Loucy (cell line): ENCODE data around the gene ST8SIA3.

ENCODE experiments used
- H2AFZ ChIP-seq: fragments of 200-600 bp; sonication (generic); 2 replicates; pipeline ENCODE4 v1.6.0; 2016; ENCODE audit warnings: antibody characterized with exemption, mild to moderate bottlenecking, low read length, moderate library complexity
- H3F3A ChIP-seq: fragments of 200-600 bp; 2 replicates; pipeline ENCODE4 v1.6.0; 2016; ENCODE audit warnings: antibody characterized with exemption, low read depth, mild to moderate bottlenecking
- H3K27me3 ChIP-seq: fragments of 200-600 bp; sonication (generic); 2 replicates; pipeline ENCODE4 v1.6.1; 2014; ENCODE audit warnings: low read length, mild to moderate bottlenecking; ENCODE audit not compliant: insufficient read depth, poor library complexity, severe bottlenecking
- H3K36me3 ChIP-seq: fragments of 200-600 bp; sonication (generic); 2 replicates; pipeline ENCODE4 v1.6.1; 2016; ENCODE audit warnings: low read length; ENCODE audit not compliant: insufficient read depth
- H3K4me1 ChIP-seq: fragments of 200-600 bp; sonication (generic); 2 replicates; pipeline ENCODE4 v1.5.1; 2014; ENCODE audit warnings: low read length, mild to moderate bottlenecking; ENCODE audit not compliant: insufficient read depth, poor library complexity, severe bottlenecking
- H3K4me2 ChIP-seq: fragments of 200-600 bp; sonication (generic); 2 replicates; pipeline ENCODE4 v1.6.0; 2014; ENCODE audit warnings: antibody characterized with exemption, low read length, low read depth, mild to moderate bottlenecking; ENCODE audit not compliant: poor library complexity, severe bottlenecking
- H3K4me3 ChIP-seq: fragments of 200-600 bp; sonication (generic); 2 replicates; pipeline ENCODE4 v1.5.1; 2014; ENCODE audit warnings: low read length, mild to moderate bottlenecking, mixed read lengths; ENCODE audit not compliant: poor library complexity, severe bottlenecking
- H3K79me2 ChIP-seq: fragments of 200-600 bp; sonication (generic); 2 replicates; pipeline ENCODE4 v1.6.1; 2014; ENCODE audit warnings: low read length; ENCODE audit not compliant: insufficient read depth
- H3K9ac ChIP-seq: fragments of 200-600 bp; sonication (generic); 2 replicates; pipeline ENCODE4 v1.6.0; 2014; ENCODE audit warnings: mild to moderate bottlenecking, low read depth, low read length, moderate library complexity; ENCODE audit not compliant: poor library complexity, severe bottlenecking
- H3K9me2 ChIP-seq: fragments of 200-600 bp; sonication (generic); replicated peaks from 2 replicates; pipeline ENCODE4 v1.6.1; 2016; ENCODE audit warnings: low read depth, low read length, mixed read lengths
- H3K9me3 ChIP-seq: fragments of 200-600 bp; sonication (generic); 2 replicates; pipeline ENCODE4 v1.6.1; 2014; ENCODE audit warnings: mild to moderate bottlenecking, antibody characterized with exemption, low read length, low read depth; ENCODE audit not compliant: insufficient read depth
- H4K20me1 ChIP-seq: fragments of 200-600 bp; sonication (generic); 2 replicates; pipeline ENCODE4 v1.6.0; 2014; ENCODE audit warnings: antibody characterized with exemption, low read length, mild to moderate bottlenecking; ENCODE audit not compliant: insufficient read depth, poor library complexity, severe bottlenecking
- EZH2phosphoT487 ChIP-seq: fragments of 200-600 bp; IDR thresholded peaks from 2 replicates; pipeline ENCODE4 v1.6.1; 2018; ENCODE audit warnings: antibody characterized with exemption, mild to moderate bottlenecking, moderate library complexity, borderline replicate concordance
- TF ChIP-seq, protein P1 (sequence below): fragments of 200-600 bp; sonication (generic); conservative IDR thresholded peaks from 2 replicates; pipeline ENCODE4 v1.5.1; 2014; ENCODE audit warnings: mild to moderate bottlenecking, antibody characterized with exemption, low read length

The ST8SIA3 gene

DNA sequence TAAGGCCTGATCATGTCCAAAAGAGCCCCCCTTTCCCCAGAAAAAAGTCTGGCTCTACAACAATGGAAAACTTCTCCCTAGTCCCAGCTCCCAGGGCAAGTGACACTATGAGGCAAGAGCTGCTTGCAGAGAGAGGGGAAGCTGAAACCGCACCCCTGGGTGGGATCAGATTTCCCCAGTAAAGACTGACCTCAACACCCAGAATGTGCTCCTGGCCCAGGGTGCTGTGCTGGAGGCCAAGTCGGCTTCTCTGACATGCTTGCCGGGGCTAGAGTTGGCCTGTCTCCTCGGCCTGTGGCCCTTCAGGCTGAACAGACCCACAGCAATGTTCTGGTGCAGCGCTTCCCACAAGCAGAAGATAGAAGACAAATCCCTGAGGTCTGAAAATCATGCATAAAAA lies 18.4 kb upstream of the ST8SIA3 start:
- H3K36me3 ChIP-seq = no peaks in the 10 kb centered on the region
- H3F3A ChIP-seq = no peaks in the 10 kb centered on the region
- no peak overlapping the region for H3K9ac ChIP-seq
- H3K27me3 ChIP-seq = no peaks in the 10 kb centered on the region
- H3K4me2 ChIP-seq = no peak overlapping the region
- H3K9me2 ChIP-seq = no peaks in the 10 kb centered on the region
- H3K4me3 ChIP-seq = no peak overlapping the region
- no peaks in the 10 kb centered on the region for H3K79me2 ChIP-seq
- H2AFZ ChIP-seq = no peak overlapping the region
- H3K4me1 ChIP-seq = no peaks in the 10 kb centered on the region
- H3K9me3 ChIP-seq = no peaks in the 10 kb centered on the region
- H4K20me1 ChIP-seq = no peaks in the 10 kb centered on the region
- TF ChIP-seq, protein P1, sequence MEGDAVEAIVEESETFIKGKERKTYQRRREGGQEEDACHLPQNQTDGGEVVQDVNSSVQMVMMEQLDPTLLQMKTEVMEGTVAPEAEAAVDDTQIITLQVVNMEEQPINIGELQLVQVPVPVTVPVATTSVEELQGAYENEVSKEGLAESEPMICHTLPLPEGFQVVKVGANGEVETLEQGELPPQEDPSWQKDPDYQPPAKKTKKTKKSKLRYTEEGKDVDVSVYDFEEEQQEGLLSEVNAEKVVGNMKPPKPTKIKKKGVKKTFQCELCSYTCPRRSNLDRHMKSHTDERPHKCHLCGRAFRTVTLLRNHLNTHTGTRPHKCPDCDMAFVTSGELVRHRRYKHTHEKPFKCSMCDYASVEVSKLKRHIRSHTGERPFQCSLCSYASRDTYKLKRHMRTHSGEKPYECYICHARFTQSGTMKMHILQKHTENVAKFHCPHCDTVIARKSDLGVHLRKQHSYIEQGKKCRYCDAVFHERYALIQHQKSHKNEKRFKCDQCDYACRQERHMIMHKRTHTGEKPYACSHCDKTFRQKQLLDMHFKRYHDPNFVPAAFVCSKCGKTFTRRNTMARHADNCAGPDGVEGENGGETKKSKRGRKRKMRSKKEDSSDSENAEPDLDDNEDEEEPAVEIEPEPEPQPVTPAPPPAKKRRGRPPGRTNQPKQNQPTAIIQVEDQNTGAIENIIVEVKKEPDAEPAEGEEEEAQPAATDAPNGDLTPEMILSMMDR = no peak
- no peak for TF ChIP-seq EZH2phosphoT487

DNA sequence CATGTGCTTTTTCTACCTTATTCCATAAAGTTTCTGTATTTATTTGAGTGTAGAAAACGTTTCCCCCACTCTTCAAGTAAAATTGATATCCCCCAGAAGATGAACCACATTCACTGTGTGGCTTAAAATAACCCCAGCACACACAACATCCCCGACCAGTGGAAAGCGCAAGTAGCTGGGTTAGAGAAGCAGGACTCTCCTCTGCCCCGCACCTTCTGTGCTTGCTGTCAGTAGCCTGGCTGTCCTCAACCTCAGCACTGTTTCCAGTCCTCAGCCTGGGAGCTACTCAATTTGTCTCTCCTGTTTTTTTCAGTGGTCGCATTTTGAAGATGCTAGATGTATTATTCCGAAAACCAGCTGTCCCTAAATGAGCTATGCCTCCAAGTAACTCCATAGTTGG lies 18.0 kb upstream of the ST8SIA3 start:
- H3K9me3 ChIP-seq = no peaks in the 10 kb centered on the region
- H3K4me3 ChIP-seq = no peak overlapping the region
- no peaks in the 10 kb centered on the region for H3K79me2 ChIP-seq
- H3K9me2 ChIP-seq = no peaks in the 10 kb centered on the region
- no peak overlapping the region for H3K9ac ChIP-seq
- H3F3A ChIP-seq = no peaks in the 10 kb centered on the region
- no peaks in the 10 kb centered on the region for H4K20me1 ChIP-seq
- TF ChIP-seq, protein P1 = no peak
- TF ChIP-seq EZH2phosphoT487 = no peak
- H2AFZ ChIP-seq = no peak overlapping the region
- H3K27me3 ChIP-seq = no peaks in the 10 kb centered on the region
- no peaks in the 10 kb centered on the region for H3K4me1 ChIP-seq
- H3K36me3 ChIP-seq = no peaks in the 10 kb centered on the region
- H3K4me2 ChIP-seq = no peak overlapping the region

DNA sequence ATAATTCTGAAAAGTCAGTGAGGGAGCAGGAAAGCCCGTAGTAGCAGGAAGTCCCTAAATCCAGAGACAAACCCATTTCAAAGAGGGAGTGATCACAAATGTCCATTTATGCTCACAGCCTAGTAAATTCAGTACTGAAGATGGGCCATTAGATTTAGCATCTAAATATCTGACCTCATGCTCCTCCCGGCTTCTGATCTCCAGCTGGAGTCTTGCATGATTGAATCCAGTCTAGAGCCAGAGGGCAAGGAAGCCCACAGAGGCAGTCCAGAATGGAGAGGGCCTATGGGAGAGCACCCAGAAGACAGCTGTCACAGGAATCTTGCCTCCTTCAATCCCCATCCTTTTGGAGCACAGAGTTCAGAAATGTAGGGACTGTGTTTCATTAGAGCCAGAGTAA lies 16.0 kb upstream of the ST8SIA3 start:
- no peaks in the 10 kb centered on the region for H3F3A ChIP-seq
- H4K20me1 ChIP-seq = no peaks in the 10 kb centered on the region
- H2AFZ ChIP-seq = no peak overlapping the region
- no peaks in the 10 kb centered on the region for H3K36me3 ChIP-seq
- no peak overlapping the region for H3K4me3 ChIP-seq
- no peaks in the 10 kb centered on the region for H3K9me3 ChIP-seq
- H3K4me1 ChIP-seq = no peaks in the 10 kb centered on the region
- no peak overlapping the region for H3K9ac ChIP-seq
- no peaks in the 10 kb centered on the region for H3K9me2 ChIP-seq
- H3K79me2 ChIP-seq = no peaks in the 10 kb centered on the region
- no peak overlapping the region for H3K4me2 ChIP-seq
- no peaks in the 10 kb centered on the region for H3K27me3 ChIP-seq
- TF ChIP-seq, protein P1 = no peak
- no peak for TF ChIP-seq EZH2phosphoT487
